Measurements from ENCODE around the gene KCNMB3.

KCNMB3 gene

DNA sequence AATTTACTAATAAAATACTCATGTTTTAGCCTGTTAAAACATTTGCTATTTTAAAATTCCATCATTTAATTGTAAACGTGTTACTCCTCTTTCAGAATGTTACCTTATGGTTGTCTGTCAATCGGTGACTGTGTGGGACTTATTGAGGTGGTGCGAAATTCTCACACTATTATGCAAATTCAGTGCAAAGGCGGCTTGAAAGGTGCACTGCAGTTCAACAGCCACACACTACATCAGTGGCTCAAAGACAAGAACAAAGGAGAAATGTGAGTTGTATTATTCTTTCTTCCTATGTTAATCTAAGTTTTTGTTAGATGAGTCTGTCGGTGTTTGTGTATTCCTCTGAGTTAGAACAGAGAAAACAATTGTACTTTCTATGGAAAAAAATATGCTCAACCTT lies 21.7 kb downstream of the KCNMB3 start:
- no peak for DNase-seq (ENCODE audit: low read depth in 1 of 2, low spot score in 1 of 2)
- no peak overlapping the region for H3K4me3 ChIP-seq (replicated peaks; ENCODE audit: insufficient read depth, low read length)
- no peak overlapping the region for H3K27ac ChIP-seq (replicated peaks)
- no peak for TF ChIP-seq POLR2AphosphoS5 (IDR thresholded peaks at IDR 0.05; ENCODE audit: low read depth)
- no peak for TF ChIP-seq SPI1 (IDR thresholded peaks at IDR 0.05; ENCODE audit: borderline replicate concordance, low read depth)
- TF ChIP-seq, protein P1, sequence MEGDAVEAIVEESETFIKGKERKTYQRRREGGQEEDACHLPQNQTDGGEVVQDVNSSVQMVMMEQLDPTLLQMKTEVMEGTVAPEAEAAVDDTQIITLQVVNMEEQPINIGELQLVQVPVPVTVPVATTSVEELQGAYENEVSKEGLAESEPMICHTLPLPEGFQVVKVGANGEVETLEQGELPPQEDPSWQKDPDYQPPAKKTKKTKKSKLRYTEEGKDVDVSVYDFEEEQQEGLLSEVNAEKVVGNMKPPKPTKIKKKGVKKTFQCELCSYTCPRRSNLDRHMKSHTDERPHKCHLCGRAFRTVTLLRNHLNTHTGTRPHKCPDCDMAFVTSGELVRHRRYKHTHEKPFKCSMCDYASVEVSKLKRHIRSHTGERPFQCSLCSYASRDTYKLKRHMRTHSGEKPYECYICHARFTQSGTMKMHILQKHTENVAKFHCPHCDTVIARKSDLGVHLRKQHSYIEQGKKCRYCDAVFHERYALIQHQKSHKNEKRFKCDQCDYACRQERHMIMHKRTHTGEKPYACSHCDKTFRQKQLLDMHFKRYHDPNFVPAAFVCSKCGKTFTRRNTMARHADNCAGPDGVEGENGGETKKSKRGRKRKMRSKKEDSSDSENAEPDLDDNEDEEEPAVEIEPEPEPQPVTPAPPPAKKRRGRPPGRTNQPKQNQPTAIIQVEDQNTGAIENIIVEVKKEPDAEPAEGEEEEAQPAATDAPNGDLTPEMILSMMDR (IDR thresholded peaks at IDR 0.05; ENCODE audit: insufficient read depth, low read length), result no peak
- no peak for TF ChIP-seq GABPA (IDR thresholded peaks at IDR 0.05; ENCODE audit: low read depth)
- TF ChIP-seq, protein P2, sequence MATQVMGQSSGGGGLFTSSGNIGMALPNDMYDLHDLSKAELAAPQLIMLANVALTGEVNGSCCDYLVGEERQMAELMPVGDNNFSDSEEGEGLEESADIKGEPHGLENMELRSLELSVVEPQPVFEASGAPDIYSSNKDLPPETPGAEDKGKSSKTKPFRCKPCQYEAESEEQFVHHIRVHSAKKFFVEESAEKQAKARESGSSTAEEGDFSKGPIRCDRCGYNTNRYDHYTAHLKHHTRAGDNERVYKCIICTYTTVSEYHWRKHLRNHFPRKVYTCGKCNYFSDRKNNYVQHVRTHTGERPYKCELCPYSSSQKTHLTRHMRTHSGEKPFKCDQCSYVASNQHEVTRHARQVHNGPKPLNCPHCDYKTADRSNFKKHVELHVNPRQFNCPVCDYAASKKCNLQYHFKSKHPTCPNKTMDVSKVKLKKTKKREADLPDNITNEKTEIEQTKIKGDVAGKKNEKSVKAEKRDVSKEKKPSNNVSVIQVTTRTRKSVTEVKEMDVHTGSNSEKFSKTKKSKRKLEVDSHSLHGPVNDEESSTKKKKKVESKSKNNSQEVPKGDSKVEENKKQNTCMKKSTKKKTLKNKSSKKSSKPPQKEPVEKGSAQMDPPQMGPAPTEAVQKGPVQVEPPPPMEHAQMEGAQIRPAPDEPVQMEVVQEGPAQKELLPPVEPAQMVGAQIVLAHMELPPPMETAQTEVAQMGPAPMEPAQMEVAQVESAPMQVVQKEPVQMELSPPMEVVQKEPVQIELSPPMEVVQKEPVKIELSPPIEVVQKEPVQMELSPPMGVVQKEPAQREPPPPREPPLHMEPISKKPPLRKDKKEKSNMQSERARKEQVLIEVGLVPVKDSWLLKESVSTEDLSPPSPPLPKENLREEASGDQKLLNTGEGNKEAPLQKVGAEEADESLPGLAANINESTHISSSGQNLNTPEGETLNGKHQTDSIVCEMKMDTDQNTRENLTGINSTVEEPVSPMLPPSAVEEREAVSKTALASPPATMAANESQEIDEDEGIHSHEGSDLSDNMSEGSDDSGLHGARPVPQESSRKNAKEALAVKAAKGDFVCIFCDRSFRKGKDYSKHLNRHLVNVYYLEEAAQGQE (IDR thresholded peaks at IDR 0.05; ENCODE audit: insufficient replicate concordance, low read depth), result no peak
- no peaks in the 10 kb centered on the region for H3K27me3 ChIP-seq (ENCODE audit: insufficient read depth, poor library complexity, severe bottlenecking)

DNA sequence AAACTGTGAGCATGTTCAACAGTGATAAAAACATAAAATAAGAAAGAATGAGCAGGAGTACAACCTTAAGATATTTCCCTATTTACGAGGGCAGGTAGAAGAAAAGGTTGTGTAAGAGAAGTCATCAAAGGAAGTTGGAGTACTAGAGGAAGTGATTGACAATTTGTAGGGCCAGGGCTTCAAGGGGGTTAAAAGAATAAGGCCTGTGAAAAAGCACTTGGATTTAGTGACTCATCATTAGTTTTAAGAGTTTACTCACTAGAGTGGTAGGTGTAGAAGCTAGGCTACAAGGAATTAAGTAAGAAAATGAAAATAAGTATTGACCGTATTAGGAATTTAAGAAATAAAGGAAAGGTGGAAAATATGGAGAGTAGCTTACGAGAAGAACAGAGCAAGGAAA lies 23.6 kb downstream of the KCNMB3 start:
- TF ChIP-seq SPI1 (IDR thresholded peaks at IDR 0.05; ENCODE audit: borderline replicate concordance, low read depth), result no peak
- TF ChIP-seq, protein P1 (IDR thresholded peaks at IDR 0.05; ENCODE audit: insufficient read depth, low read length), result no peak
- no peak for TF ChIP-seq POLR2AphosphoS5 (IDR thresholded peaks at IDR 0.05; ENCODE audit: low read depth)
- TF ChIP-seq GABPA (IDR thresholded peaks at IDR 0.05; ENCODE audit: low read depth), result no peak
- TF ChIP-seq, protein P2 (IDR thresholded peaks at IDR 0.05; ENCODE audit: insufficient replicate concordance, low read depth), result no peak
- H3K27ac ChIP-seq (replicated peaks), result no peak overlapping the region
- no peaks in the 10 kb centered on the region for H3K27me3 ChIP-seq (ENCODE audit: insufficient read depth, poor library complexity, severe bottlenecking)
- no peak overlapping the region for H3K4me3 ChIP-seq (replicated peaks; ENCODE audit: insufficient read depth, low read length)
- DNase-seq (ENCODE audit: low read depth in 1 of 2, low spot score in 1 of 2), result no peak

DNA sequence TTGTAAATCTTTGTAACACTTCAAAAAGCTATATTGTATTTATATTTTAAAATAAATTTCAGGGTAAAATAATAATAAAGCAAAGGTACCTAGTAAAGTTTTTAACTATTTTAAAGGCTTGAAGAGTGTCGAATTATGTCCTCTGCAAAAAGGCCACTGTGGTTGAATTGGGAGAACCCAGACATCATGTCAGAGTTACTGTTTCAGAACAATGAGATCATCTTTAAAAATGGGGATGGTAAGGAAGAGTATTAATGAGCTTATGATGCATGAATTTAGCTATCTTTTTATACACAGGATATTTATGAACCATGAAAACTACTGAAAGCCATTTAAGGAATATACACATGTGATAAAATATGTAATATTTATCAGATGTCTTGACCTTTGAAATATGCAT lies 26.3 kb downstream of the KCNMB3 start:
- no peak for DNase-seq (ENCODE audit: low read depth in 1 of 2, low spot score in 1 of 2)
- Histone ChIP-seq H3K4me3 (replicated peaks; ENCODE audit: insufficient read depth, low read length) (no peak overlapping the region), H3K27ac (replicated peaks) (no peak overlapping the region), H3K27me3 (ENCODE audit: insufficient read depth, poor library complexity, severe bottlenecking) (no peaks in the 10 kb centered on the region)
- TF ChIP-seq SPI1 (IDR thresholded peaks at IDR 0.05; ENCODE audit: borderline replicate concordance, low read depth) (no peak), GABPA (IDR thresholded peaks at IDR 0.05; ENCODE audit: low read depth) (no peak), POLR2AphosphoS5 (IDR thresholded peaks at IDR 0.05; ENCODE audit: low read depth) (no peak)
- TF ChIP-seq, protein P1 (IDR thresholded peaks at IDR 0.05; ENCODE audit: insufficient read depth, low read length), result no peak
- TF ChIP-seq, protein P2 (IDR thresholded peaks at IDR 0.05; ENCODE audit: insufficient replicate concordance, low read depth), result no peak

Measured in HL-60 (cell line).